ENCODE data around the gene SEZ6L2.
"Not testable (repeated sequence)": the region's sequence is repeated elsewhere in the genome, so short reads cannot be mapped to it uniquely, and the experiment has no call there.

SEZ6L2 gene

DNA sequence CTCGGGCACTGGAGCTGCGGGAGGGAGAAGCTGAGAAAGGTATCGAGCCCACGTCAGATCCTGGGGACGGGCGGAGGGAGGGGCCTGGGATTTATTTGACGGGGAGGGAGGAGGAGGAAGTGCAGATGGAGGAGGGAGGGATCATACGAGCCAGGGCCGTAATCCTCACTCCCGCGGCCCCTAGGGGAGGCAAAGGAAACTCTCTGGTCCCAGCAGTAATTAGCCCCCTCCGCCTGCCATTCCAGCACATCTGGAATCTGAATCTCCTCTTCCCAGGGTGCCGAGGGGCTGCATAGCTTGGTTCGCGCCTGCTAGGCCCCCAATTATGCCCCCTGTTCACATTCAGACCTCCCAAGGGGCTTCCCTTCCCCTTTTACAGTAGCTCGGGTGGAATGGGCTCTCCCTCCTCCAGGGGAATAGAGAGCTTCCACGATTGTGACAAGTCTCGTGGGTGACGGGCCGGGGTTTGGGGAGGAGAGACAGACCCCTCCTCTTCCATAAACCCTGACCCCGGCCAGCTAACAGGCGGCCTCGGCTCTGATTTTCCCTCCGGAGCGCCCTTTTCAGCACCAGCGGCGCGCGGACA is at the start of gene SEZ6L2:
Gene SEZ6L2, minus strand, starts transcription at position 35 of the 586 bp plus-strand sequence. CDS start 531 bp downstream, outside the sequence.
- DNase-seq: peak; percentile 47

DNA sequence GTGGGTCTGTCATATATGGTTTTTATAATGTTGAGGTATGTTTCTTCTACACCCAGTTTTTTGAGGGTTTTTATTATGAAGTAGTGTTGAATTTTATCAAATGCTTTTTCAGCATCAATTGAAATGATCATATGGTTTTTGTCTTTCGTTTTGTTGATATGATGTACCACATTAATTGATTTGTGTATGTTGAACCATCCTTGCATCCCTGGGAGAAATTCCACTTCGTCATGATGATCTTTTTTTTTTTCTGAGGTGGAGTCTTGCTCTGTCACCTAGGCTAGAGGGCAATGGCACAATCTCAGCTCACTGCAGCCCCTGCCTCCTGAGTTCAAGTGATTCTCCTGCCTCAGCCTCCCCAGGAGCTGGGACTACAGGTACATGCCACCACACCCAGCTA is 48.5 kb upstream of the SEZ6L2 start:
- DNase-seq: no peak

DNA sequence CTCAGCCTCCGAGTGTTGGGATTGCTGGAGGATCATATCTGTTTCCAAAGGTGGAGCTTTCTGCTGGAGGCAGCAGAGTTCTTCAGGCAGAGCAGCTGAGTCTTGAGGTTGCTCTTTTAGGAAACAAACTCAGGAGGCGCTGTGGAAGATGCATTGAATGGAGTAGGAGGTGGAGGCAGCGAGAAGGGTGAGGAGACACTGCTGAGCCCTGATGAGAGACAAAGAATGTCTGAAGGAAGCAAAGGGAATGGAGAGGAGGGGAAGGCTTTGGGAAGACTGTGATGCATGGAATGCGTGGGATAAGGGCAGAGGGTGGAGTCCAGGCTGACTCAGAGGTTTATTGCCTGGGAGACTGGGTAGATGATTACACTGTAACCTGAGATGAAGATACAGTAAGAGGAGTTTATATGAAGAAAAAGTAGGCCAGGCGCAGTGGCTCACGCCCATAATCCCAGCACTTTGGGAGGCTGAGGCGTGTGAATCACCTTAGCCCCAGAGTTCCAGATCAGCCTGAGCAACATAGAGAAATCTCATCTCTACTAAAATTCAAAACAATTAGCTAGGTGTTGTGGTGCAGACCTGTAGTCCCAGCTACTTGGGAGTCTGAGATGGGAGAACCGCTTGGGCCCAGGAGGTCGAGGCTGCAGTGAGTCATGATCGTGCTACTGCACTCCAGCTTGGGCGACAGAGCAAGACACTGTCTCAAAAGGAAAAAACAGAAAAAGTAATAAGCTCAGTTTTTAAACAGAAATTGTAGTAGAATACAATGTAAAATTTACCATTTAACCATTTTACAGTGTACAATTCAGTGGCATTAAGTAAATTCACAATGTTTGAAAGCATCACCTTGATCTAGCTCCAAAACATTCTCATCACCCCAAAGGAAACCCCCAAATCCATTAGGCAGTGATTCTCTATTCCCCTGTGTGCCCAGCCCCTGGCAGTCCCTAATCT is 44.8 kb upstream of the SEZ6L2 start:
- peak; percentile 63 for DNase-seq

DNA sequence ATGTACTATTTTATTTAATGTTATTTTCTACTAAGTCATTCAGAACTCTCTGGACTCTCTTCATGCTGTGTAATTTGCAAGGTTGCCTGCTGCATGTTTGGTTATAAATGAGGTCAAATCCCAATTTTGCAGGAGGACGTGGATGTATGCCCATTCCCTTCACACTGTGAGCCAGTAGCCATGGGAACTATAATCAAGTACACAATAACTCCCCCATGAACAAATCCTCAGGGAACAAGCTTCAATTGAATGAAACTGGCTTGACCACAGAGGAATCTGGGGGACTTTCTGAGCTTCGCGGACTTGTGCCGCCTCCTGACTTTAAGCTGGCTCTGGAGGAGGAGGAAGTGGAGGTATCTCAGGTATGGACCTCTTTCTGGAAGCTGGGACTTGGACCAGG is 41.3 kb upstream of the SEZ6L2 start:
- no peak for DNase-seq

DNA sequence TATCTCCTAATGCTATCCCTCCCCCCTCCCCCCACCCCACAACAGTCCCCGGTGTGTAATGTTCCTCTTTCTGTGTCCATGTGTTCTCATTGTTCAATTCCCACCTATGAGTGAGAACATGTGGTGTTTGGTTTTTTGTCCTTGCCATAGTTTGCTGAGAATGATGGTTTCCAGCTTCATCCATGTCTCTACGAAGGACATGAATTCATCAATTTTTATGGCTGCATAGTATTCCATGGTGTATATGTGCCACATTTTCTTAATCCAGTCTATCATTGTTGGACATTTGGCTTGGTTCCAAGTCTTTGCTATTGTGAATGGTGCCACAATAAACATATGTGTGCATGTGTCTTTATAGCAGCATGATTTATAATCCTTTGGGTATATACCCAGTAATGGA is 32.4 kb upstream of the SEZ6L2 start:
- not testable (repeated sequence) for DNase-seq

DNA sequence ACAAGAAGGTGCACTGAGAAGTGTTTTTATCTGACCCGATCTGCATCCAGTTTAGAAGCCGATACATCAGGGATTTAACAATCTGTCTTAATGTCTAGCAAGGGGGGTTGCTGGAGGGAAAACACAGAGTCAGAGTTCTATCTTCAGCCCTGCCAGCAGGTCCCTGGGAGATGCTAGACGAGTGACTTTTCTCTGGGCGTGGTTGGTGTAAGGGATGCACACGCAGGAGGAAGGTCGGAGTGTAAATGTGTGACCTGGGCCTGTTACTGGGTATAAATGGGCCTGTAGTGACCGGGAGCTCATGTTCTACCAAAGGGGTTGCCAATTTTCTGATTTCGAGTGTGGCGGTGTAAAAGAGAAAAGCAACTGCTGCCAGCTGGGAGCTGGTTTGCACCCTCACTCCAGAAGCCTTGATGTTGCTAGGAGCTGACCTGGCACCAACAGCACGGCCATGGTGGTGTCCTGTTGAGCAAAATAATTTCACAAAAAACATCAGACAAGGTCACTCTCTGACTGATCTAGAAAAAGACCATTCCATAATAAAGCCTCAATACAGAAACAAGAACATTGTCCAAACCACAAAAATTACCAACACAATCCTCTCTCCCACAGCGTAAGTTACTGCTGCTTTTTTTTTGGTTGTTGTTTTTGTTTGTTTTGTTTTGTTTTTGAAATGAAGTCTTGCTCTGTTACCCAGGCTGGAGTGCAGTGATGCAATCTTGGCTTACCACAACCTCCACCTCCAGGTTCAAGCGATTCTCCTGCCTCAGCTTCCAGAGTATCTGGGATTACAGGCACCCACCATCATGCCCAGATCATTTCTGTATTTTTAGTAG is 27.9 kb upstream of the SEZ6L2 start:
- no peak for DNase-seq

DNA sequence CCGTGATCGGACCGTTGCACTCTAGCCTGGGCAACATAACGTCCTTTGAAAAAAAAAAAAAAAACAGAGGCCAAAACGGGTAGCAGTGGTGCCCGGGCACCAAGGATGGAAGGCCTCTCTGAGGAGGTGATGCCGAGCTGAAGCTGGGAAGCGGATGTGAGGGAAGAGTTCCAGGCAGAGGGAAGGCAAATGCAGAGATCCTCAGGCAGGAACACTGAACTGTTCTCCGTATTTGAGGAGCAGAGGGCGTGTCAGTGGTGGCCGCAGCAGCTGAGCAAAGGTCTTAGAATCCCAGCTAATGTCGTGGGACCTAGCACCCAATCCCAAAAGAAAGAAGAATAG is 27.3 kb upstream of the SEZ6L2 start:
- DNase-seq: peak; percentile 43

DNA sequence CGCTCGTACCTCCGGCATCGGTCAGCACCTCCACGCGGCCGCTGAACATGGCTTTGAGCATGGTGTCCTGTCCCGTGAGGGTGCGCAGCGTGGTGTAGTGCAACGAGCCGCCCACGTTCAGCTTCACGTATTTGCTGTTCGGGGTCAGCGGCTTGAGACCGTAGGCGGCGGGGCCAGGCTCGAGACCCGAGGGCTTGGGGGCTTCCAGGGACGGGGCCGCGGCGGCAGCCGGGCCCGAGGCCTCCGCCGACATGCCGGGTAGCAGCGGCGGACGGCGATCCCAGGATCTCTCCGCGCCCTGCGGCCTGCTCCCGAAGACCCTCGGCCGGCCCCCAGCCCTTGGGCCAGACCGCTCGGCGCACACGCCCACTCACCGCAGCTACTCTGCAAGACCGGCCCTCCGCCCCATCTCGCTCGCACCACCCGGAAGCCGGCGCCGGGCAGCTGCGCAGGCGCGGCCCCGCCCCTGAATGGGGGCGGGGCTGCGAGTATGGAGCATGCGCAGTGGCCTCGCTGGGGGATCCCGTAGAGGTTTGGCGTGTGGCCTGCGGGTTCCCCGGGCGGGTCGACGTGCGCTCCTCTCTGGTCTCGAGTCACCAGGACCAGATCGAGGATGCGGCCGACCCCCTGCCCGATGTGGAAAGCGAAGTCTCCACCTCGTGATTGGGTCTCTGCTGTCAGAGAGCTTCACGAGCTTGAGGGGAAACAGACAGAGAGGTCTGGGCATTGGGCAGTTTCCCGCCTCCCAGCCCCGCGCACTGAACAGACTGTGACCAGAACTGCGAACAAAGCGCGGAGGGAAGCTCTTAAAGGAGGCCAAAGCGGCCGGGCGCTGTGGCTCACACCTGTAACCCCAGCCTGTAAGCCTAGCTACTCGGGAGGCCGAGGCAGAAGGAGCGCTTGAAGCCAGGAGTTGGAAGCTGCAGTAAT is 26.7 kb upstream of the SEZ6L2 start, which contains the start of gene KCTD13:
Gene KCTD13, minus strand, starts transcription at position 446 of the 930 bp plus-strand sequence. Its CDS starts 193 bp downstream, at position 253.
- DNase-seq: peak; percentile 95

DNA sequence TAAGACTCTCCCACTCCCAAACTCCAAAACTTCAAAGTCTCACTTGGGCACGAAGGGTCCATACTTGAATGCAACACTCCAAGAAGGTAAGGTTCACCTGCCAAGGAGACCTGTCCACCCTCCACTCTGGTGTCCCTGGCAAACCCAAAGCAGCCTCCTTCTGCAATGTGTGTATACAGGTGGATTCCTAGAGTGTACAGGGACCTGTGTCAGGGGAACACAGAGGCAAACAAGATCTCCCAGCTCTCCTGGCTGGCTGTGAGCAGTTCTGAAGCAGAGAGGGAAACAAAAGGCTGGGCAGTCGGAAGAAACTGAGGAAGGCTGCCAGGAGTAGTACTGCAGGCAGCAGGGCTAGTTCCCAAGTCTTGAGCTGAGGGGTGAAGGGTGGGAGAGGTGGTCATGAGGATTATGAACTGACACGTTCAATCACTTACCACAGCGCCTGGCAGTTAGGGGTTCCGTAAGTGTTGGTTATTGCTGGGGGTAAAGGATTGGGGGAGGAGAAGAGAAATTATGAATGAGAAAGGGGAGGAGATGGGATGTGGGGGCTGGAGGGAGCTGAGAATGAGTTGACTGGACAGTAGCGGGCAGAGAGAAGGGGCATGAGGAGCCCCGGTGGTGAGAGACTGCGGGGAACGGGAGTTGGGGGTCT is 25.9 kb upstream of the SEZ6L2 start:
- DNase-seq: no peak

DNA sequence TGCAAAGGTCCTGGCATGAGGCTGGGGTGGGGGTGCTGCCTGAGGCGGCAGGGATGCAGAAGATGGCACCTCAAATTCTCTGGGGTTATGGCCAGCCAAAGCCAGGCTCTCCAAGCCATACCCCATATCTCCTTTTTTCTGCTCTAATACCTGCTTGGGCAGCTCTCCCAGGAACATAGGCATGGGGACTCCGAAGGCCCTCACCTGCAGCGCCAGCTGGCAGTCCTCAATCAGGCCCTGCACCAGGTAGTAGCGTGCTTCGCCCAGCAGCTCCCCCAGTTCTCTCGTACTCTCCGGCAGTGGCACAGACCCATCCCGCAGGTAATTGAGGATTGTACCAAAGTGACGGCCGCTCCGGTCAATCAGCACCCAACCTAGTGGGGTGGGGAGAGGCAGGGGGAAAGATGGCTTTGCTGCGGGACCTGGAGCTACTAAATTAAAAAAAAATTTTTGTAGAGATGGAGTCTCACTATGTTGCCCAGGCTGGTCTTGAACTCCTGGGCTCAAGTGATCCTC is 23.7 kb upstream of the SEZ6L2 start:
- no peak for DNase-seq

DNA sequence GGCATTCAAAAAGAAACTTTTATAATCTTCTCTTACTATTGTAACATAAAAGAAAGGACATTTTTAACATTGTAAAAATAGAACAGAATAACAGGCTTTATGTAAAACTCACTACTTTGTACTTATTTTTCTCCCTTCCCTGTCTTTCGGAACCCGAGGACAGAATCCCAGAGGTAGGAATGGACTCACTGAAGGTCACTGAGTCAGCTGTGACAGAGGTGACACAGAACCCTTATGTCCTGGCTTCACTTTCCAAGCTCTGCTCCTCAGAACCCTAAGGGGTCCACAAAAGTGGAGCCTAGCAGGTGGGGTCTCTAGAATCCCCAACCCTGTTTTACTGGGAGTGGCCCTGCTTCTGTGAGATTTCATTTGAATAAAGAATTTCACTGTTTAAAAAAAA is 23.0 kb upstream of the SEZ6L2 start:
- DNase-seq: no peak

DNA sequence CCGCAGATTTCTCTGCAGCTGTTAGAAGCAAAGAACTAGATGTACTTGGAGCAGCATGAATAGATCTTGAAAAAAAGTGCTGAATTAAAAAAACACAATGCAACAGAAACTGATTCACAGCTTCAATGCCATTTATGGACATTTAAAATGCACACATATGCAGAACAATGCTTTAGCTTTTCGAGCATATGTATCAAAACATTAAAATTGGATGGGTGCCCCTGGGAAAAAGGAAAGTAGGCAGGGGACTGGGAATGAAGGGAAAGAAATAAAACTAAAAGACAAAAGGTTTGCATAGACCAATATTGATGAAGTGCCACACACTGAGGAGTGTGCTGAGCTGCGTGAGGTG is 21.7 kb upstream of the SEZ6L2 start:
- DNase-seq: no peak

DNA sequence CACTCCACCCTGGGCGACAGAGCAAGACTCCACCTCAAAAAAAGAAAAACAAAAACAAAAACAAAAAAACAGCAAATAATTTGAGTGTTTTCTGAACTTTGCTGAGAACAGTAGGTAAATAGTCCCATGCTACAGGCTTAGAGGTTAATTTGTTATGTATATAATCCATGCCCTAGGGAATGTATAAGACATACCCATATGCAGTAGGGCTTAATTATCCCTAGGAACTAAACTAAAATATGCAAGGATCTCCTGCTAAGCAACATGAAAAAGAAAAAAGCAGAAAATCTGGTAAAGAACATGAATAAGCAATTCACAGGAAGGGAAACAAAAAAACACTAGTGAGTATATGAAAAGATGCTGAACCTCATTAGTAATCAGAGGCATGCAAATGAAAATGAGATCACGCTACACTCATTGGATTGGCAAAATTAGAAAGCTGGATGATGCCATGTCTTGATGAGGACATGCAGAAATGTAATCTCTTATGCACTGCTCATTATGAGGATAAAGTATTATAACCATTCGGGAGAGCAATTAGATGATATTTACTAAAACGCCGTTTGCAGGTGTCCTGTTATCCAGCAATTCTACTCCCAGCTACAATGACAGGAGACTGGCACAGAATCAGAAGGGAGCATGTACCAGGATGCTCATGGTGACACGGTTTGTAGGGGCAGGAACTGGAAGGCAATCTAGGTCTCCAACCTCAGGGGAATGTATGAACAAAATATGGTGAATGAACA is 21.1 kb upstream of the SEZ6L2 start:
- DNase-seq: no peak

DNA sequence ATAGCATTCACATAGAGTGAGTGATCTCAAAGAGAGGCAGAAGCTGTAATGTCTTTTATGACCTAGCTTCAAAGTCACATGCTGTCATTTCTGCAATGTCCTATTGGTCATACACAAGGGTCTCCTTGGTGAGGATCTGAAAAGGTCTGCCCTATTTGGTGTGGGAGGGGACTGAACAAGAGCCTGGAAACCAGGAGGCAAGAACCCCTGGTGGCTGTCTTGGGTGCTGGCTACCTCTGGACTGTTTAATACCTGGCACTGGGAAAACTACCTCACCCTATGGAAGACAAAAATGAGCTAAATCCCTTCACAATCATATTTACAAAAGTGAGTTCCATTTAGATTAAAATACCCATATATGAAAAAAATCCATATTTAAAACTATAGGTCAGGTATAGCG is 17.6 kb upstream of the SEZ6L2 start:
- DNase-seq: no peak

DNA sequence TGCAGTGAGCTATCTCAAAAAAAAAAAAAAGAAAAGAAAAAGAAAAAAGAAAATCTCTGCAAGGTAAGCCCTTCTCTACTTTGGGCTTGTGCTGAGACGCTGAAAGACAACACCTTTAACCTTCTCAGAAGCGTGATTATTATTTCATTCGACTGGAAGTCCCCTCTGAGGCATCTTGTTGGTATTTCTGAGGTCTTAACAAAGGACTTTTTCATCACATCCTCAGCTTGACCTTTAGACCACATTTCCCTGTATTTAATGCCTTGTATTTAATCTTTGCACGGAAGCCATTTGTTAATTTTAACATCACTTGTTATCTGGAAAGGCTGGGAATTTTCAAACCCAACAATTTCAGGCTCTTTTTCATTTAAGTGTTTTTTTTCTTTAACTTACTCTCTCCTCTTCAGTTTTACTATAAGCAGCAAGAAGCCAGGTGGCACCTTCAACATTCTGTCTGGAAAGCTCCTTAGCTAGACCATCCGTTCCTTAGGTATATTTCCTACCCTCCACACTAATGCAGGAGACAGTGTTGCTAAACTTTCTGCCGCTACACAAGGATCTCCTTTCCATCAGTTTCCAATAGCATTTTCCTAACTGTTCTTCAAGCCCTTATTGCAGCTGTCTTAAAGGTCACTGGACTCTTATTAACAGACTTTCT is 16.4 kb upstream of the SEZ6L2 start:
- DNase-seq: no peak

DNA sequence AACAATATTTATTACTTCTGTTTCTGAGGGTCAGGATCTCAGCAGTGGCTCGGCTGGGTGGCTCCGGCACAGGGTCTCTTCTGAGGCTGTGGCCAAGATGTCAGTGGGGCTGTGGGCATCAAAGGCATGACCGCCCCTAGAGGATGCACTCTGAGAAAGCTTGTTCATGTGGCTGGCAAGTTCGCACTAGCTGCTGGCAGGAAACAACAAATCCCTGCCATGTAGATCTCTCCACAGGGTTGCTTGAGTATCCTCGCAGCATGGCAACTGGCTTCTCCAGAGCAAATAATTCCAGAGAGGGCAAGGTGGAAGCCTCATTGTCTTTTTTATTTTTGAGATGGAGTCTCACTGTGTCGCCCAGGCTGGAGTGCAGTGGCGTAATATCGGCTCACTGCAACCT is 14.2 kb upstream of the SEZ6L2 start:
- DNase-seq: no peak

DNA sequence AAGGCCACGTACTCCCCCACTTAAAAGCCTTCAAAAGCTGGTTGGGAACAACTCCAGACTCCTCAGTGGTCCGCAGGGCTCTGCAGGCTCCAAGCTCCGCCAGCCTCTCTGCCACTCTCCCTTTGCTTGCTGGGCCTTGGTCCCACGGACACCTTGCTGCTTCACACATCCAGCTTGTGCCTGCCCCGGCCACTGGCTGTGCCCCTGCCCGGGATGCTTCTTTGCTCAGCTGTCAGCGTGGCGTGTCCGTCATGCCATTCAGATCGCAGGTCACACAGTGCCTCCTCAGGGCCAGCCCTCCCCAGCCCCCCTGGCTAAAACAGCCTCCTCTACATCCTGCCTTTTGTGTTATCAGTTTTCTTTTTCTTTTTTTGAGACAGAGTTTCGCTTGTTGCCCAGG is 12.7 kb upstream of the SEZ6L2 start:
- no peak for DNase-seq

DNA sequence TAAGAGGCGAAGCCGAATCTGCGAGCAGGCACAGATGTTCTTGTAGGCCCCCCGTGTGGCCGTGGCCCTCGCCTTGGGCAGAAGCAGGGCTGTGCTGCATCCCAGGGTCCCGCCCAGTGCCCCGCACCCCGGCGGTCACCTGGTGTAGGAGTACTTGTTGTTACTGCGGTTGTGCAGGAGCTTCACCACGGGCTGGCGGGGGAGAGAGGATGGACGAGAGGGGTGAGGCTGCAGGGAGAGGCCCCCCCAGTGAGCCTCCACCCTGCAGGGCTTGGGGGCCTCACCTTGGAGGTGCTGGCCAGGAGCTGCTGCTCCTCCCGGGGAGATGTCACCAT is 12.3 kb upstream of the SEZ6L2 start:
- DNase-seq: no peak

DNA sequence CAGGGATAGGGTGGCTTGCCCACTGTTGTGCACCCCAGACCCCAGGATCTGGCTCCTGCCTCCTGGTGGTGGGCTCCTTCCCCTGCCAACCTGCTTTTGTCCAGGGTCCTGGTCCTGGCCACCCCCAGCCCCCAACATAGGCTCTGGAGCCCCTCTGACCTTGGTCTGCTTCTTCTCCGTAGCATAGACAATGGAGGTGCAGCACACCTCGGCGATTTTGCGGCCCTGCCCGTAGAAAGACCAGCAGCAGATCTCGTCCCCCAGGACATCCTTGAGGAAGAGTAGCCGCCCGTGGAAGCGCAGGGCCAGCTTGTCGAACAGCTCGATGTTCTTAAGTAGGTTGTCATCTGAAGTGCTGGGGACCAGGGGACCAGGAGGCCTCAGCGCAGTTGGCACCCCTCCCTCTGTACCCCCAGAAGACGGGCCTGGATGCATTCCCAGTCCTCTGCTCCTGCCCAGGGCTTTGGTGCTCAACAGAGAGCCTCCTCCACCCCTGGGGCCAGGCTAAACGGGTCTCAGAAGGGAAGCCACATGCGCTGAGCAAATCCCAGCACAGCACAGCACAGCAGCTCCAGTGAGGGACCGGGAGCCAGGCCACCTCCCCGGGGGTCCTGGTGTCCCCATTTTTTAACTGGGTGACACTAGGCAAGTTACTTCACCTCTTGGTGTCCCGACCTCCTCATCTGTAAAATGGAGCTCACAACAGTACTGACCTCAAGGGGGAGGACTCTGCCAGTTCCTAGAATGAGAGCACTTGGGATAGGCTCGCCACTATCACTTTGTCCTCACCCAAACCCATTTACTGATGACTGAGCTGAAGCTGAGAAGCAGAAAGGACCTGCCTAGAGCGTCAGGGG is 11.7 kb upstream of the SEZ6L2 start:
- DNase-seq: no peak

Data from femur (tissue), 1 donor.